ENCODE results near the gene CYP4V2.

CYP4V2 gene

DNA sequence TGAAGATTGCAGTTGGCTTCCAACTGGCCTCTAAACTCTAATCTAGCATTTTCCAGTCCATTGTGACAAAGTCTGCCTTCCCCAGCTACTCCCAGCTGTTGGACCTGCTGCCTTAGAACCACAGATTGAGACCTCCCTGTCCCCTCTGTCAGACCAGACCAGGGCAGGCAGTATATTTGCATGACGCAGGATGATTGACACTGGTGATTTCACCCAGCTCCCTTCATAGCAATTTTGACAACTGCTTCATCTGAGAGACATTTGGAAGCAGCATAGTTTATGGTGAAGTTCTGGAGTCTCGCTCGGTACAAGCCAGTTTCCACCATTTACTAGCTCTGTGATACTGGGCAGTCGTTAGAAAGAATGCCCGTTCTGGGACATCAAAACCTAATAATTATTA, 2.5 kb downstream of the CYP4V2 start:
- no peak overlapping the region for H3K9ac ChIP-seq (ENCODE audit: low read length)
- no peaks in the 10 kb centered on the region for H3K36me3 ChIP-seq (ENCODE audit: control insufficient read depth, insufficient read depth, low read length)
- H3K9me3 ChIP-seq (ENCODE audit: control insufficient read depth, low read length): no peaks in the 10 kb centered on the region
- no peaks in the 10 kb centered on the region for H3K27me3 ChIP-seq (ENCODE audit: control insufficient read depth, insufficient read depth, low read length)
- no peak overlapping the region for H3K4me3 ChIP-seq (ENCODE audit: low read length)
- peaks cover 10% of the 10 kb centered on the region for H3K4me1 ChIP-seq (ENCODE audit: control insufficient read depth, insufficient read depth, low read length)

DNA sequence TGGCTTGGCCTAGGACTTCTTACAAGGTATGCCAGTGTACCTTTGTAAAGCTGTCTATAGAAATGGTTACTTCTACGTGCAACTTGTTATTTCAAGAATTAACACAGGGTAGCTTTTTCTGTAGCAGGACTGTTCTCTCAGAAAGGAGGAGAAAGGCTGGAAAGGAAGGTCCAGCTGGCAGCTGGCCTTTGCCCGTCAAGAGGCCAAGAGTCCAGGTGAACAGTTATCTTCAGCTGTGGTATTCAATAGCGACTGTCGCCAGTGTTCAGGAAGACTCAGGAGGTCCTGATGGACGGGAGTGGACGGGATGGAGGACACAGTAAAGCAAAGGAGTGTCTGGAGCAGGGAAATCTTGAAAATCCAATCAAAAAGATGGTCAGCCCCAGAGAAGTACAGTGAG, 4.7 kb downstream of the CYP4V2 start:
- Histone ChIP-seq H3K4me3 (ENCODE audit: low read length) (no peak overlapping the region), H3K4me1 (ENCODE audit: control insufficient read depth, insufficient read depth, low read length) (no peaks in the 10 kb centered on the region), H3K9me3 (ENCODE audit: control insufficient read depth, low read length) (no peaks in the 10 kb centered on the region), H3K9ac (ENCODE audit: low read length) (no peak overlapping the region), H3K27me3 (ENCODE audit: control insufficient read depth, insufficient read depth, low read length) (no peaks in the 10 kb centered on the region), H3K36me3 (ENCODE audit: control insufficient read depth, insufficient read depth, low read length) (no peaks in the 10 kb centered on the region)

DNA sequence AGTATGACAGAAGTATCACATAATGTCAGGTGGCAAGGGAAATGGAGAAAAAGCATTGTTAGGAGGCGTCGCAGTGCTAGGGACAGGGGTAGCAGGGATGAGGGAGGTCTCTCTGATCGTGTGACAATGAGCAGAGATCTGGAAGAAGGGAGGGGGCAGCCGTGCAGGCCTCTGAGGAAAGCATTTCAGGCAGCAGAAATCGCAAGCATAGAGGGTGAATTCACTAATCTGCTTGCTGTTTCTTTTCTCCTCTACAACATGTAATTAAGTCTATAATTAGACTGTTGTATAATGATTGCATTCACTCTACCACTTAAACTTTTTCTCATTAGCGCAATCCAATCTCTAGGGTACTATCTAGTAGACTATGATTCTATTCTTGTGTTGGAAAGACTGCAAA, 9.1 kb downstream of the CYP4V2 start:
- no peaks in the 10 kb centered on the region for H3K4me1 ChIP-seq (ENCODE audit: control insufficient read depth, insufficient read depth, low read length)
- H3K9me3 ChIP-seq (ENCODE audit: control insufficient read depth, low read length): no peaks in the 10 kb centered on the region
- H3K36me3 ChIP-seq (ENCODE audit: control insufficient read depth, insufficient read depth, low read length): no peaks in the 10 kb centered on the region
- H3K4me3 ChIP-seq (ENCODE audit: low read length): no peak overlapping the region
- no peak overlapping the region for H3K9ac ChIP-seq (ENCODE audit: low read length)
- H3K27me3 ChIP-seq (ENCODE audit: control insufficient read depth, insufficient read depth, low read length): no peaks in the 10 kb centered on the region

GRCh38 chr4:186201010-186201409, 9.6 kb downstream of the CYP4V2 start:
- Histone ChIP-seq H3K9ac (ENCODE audit: low read length) (no peak overlapping the region), H3K4me3 (ENCODE audit: low read length) (no peak overlapping the region), H3K27me3 (ENCODE audit: control insufficient read depth, insufficient read depth, low read length) (no peaks in the 10 kb centered on the region), H3K4me1 (ENCODE audit: control insufficient read depth, insufficient read depth, low read length) (no peaks in the 10 kb centered on the region), H3K9me3 (ENCODE audit: control insufficient read depth, low read length) (no peaks in the 10 kb centered on the region), H3K36me3 (ENCODE audit: control insufficient read depth, insufficient read depth, low read length) (no peaks in the 10 kb centered on the region)

GRCh38 chr4:186201535-186202230, 10.3 kb downstream of the CYP4V2 start:
- no peaks in the 10 kb centered on the region for H3K27me3 ChIP-seq (ENCODE audit: control insufficient read depth, insufficient read depth, low read length)
- H3K4me3 ChIP-seq (ENCODE audit: low read length): no peak overlapping the region
- H3K4me1 ChIP-seq (ENCODE audit: control insufficient read depth, insufficient read depth, low read length): no peaks in the 10 kb centered on the region
- H3K9ac ChIP-seq (ENCODE audit: low read length): no peak overlapping the region
- H3K36me3 ChIP-seq (ENCODE audit: control insufficient read depth, insufficient read depth, low read length): no peaks in the 10 kb centered on the region
- H3K9me3 ChIP-seq (ENCODE audit: control insufficient read depth, low read length): no peaks in the 10 kb centered on the region

- Histone ChIP-seq H3K9ac (ENCODE audit: low read length) (no peak overlapping the region), H3K9me3 (ENCODE audit: control insufficient read depth, low read length) (no peaks in the 10 kb centered on the region), H3K4me1 (ENCODE audit: control insufficient read depth, insufficient read depth, low read length) (no peaks in the 10 kb centered on the region), H3K27me3 (ENCODE audit: control insufficient read depth, insufficient read depth, low read length) (no peaks in the 10 kb centered on the region), H3K4me3 (ENCODE audit: low read length) (no peak overlapping the region), H3K36me3 (ENCODE audit: control insufficient read depth, insufficient read depth, low read length) (no peaks in the 10 kb centered on the region)
Measured at GRCh38 chr4:186202490-186203140, 11.2 kb downstream of the CYP4V2 start.

DNA sequence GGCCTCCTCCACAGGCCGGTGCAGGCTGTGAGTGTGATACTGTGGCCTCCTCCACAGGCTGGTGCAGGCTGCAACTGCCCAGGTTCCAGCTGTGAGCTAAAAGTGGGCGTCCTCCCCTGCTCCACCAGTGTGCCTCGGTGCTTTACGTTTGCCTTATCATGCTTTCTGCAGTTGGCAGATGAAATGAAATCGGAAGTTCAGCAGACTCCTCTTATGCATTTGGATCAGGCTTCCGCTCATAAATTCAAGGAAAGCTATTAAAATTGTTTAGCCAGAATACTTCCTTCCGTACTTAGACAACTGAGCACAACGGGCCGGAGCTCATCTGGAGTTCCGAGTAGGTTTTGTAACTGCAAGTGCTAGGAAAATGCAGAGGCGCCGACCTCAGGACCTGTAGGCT, 12.0 kb downstream of the CYP4V2 start:
- no peaks in the 10 kb centered on the region for H3K36me3 ChIP-seq (ENCODE audit: control insufficient read depth, insufficient read depth, low read length)
- H3K9me3 ChIP-seq (ENCODE audit: control insufficient read depth, low read length): no peaks in the 10 kb centered on the region
- no peaks in the 10 kb centered on the region for H3K27me3 ChIP-seq (ENCODE audit: control insufficient read depth, insufficient read depth, low read length)
- H3K4me1 ChIP-seq (ENCODE audit: control insufficient read depth, insufficient read depth, low read length): no peaks in the 10 kb centered on the region
- H3K4me3 ChIP-seq (ENCODE audit: low read length): no peak overlapping the region
- no peak overlapping the region for H3K9ac ChIP-seq (ENCODE audit: low read length)

- no peaks in the 10 kb centered on the region for H3K36me3 ChIP-seq (ENCODE audit: control insufficient read depth, insufficient read depth, low read length)
- H3K27me3 ChIP-seq (ENCODE audit: control insufficient read depth, insufficient read depth, low read length): no peaks in the 10 kb centered on the region
- H3K4me1 ChIP-seq (ENCODE audit: control insufficient read depth, insufficient read depth, low read length): no peaks in the 10 kb centered on the region
- no peaks in the 10 kb centered on the region for H3K9me3 ChIP-seq (ENCODE audit: control insufficient read depth, low read length)
- H3K4me3 ChIP-seq (ENCODE audit: low read length): no peak overlapping the region
- H3K9ac ChIP-seq (ENCODE audit: low read length): no peak overlapping the region
Measured at GRCh38 chr4:186204103-186204559, 12.8 kb downstream of the CYP4V2 start.

GRCh38 chr4:186204686-186205085, 13.3 kb downstream of the CYP4V2 start:
- Histone ChIP-seq H3K9me3 (ENCODE audit: control insufficient read depth, low read length) (no peaks in the 10 kb centered on the region), H3K9ac (ENCODE audit: low read length) (no peak overlapping the region), H3K4me3 (ENCODE audit: low read length) (no peak overlapping the region), H3K36me3 (ENCODE audit: control insufficient read depth, insufficient read depth, low read length) (no peaks in the 10 kb centered on the region), H3K27me3 (ENCODE audit: control insufficient read depth, insufficient read depth, low read length) (no peaks in the 10 kb centered on the region), H3K4me1 (ENCODE audit: control insufficient read depth, insufficient read depth, low read length) (no peaks in the 10 kb centered on the region)

DNA sequence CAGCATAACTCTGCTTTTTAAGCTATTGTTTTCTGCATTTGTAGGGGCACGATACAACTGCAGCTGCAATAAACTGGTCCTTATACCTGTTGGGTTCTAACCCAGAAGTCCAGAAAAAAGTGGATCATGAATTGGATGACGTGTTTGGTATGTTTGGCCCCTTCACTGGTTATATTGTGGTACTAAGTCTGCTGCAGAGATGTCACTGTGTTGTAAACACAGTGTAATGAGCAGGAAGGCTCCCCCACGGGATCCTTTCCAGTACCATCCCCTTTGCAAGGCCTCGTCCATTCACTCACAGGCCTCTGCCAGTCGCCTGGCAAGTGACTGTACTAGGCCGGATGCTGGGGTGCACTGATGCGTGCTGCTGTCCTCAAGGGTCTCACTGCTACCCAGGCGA, 13.8 kb downstream of the CYP4V2 start:
- Histone ChIP-seq H3K9ac (ENCODE audit: low read length) (no peak overlapping the region), H3K4me1 (ENCODE audit: control insufficient read depth, insufficient read depth, low read length) (no peaks in the 10 kb centered on the region), H3K36me3 (ENCODE audit: control insufficient read depth, insufficient read depth, low read length) (no peaks in the 10 kb centered on the region), H3K9me3 (ENCODE audit: control insufficient read depth, low read length) (no peaks in the 10 kb centered on the region), H3K4me3 (ENCODE audit: low read length) (no peak overlapping the region), H3K27me3 (ENCODE audit: control insufficient read depth, insufficient read depth, low read length) (no peaks in the 10 kb centered on the region)

GRCh38 chr4:186216465-186217024, 25.2 kb downstream of the CYP4V2 start:
- no peaks in the 10 kb centered on the region for H3K27me3 ChIP-seq (ENCODE audit: control insufficient read depth, insufficient read depth, low read length)
- H3K4me3 ChIP-seq (ENCODE audit: low read length): no peak overlapping the region
- H3K36me3 ChIP-seq (ENCODE audit: control insufficient read depth, insufficient read depth, low read length): no peaks in the 10 kb centered on the region
- H3K4me1 ChIP-seq (ENCODE audit: control insufficient read depth, insufficient read depth, low read length): no peaks in the 10 kb centered on the region
- no peak overlapping the region for H3K9ac ChIP-seq (ENCODE audit: low read length)
- H3K9me3 ChIP-seq (ENCODE audit: control insufficient read depth, low read length): no peaks in the 10 kb centered on the region

GRCh38 chr4:186217733-186218293, 26.4 kb downstream of the CYP4V2 start:
- Histone ChIP-seq H3K27me3 (ENCODE audit: control insufficient read depth, insufficient read depth, low read length) (no peaks in the 10 kb centered on the region), H3K9me3 (ENCODE audit: control insufficient read depth, low read length) (no peaks in the 10 kb centered on the region), H3K36me3 (ENCODE audit: control insufficient read depth, insufficient read depth, low read length) (no peaks in the 10 kb centered on the region), H3K9ac (ENCODE audit: low read length) (no peak overlapping the region), H3K4me1 (ENCODE audit: control insufficient read depth, insufficient read depth, low read length) (no peaks in the 10 kb centered on the region), H3K4me3 (ENCODE audit: low read length) (no peak overlapping the region)

Measured in mucosa of stomach (tissue), 1 donor.